GM23338 (cell line): ENCODE data around the gene PARD3. TPM values are rescaled to one million over a fixed set of nuclear protein-coding genes. Genes with fewer than 3 reads are reported as not detected.

Experiments
- ATAC-seq: fragments of 200-7000 bp; cut with Tn5 transposase; 3 replicates; pipeline ENCODE4 v1.9.1; 2020
- DNase-seq: peaks from one replicate; pipeline ENCODE4 v3.0.0-alpha.2; 2015; ENCODE audit warnings: low spot score
- H2AFZ ChIP-seq: fragments of 200-600 bp; sonication (generic); 2 replicates; pipeline ENCODE4 v1.8.0; 2016; ENCODE audit warnings: antibody characterized with exemption, mild to moderate bottlenecking, moderate library complexity
- H3F3A ChIP-seq: fragments of 200-600 bp; sonication (generic); replicated peaks from 2 replicates; pipeline ENCODE4 v1.8.0; 2017; ENCODE audit warnings: antibody characterized with exemption, mixed run types, low read depth
- H3K27ac ChIP-seq: fragments of 200-600 bp; sonication (generic); 2 replicates; pipeline ENCODE4 v1.6.1; 2016; ENCODE audit warnings: low read depth
- H3K27me3 ChIP-seq: fragments of 200-600 bp; sonication (generic); 2 replicates; pipeline ENCODE4 v1.8.0; 2016; ENCODE audit warnings: mild to moderate bottlenecking, mixed run types, moderate library complexity; ENCODE audit not compliant: insufficient read depth
- H3K36me3 ChIP-seq: fragments of 200-600 bp; sonication (generic); 2 replicates; pipeline ENCODE4 v1.8.0; 2016; ENCODE audit warnings: mild to moderate bottlenecking; ENCODE audit not compliant: insufficient read depth
- H3K4me1 ChIP-seq: fragments of 200-600 bp; sonication (generic); 2 replicates; pipeline ENCODE4 v1.8.0; 2016; ENCODE audit warnings: mild to moderate bottlenecking, moderate library complexity; ENCODE audit not compliant: insufficient read depth
- H3K4me2 ChIP-seq: fragments of 200-600 bp; sonication (generic); 2 replicates; pipeline ENCODE4 v1.7.1; 2017; ENCODE audit warnings: mixed run types
- H3K4me3 ChIP-seq: fragments of 200-600 bp; sonication (generic); 2 replicates; pipeline ENCODE4 v1.6.1; 2016; ENCODE audit warnings: mixed run types
- H3K79me2 ChIP-seq: fragments of 200-600 bp; sonication (generic); replicated peaks from 2 replicates; pipeline ENCODE4 v1.8.0; 2017; ENCODE audit warnings: mild to moderate bottlenecking; ENCODE audit not compliant: insufficient read depth
- H3K9me2 ChIP-seq: fragments of 200-600 bp; sonication (generic); 2 replicates; pipeline ENCODE4 v1.8.0; 2017; ENCODE audit not compliant: insufficient read depth
- H4K20me1 ChIP-seq: fragments of 200-600 bp; sonication (generic); replicated peaks from 2 replicates; pipeline ENCODE4 v1.8.0; 2017; ENCODE audit warnings: mild to moderate bottlenecking; ENCODE audit not compliant: insufficient read depth
- H3K27ac Mint-ChIP-seq: 2 replicates; pipeline ENCODE4 v1.8.0; 2020; ENCODE audit warnings: inconsistent platforms, mild to moderate bottlenecking, moderate library complexity, mixed read lengths
- H3K27me3 Mint-ChIP-seq: 3 replicates; pipeline ENCODE4 v1.8.0; 2022; ENCODE audit warnings: low read depth, mild to moderate bottlenecking, moderate library complexity, mixed read lengths, inconsistent platforms; ENCODE audit not compliant: insufficient read depth, poor library complexity
- H3K36me3 Mint-ChIP-seq: 3 replicates; pipeline ENCODE4 v1.8.0; 2021; ENCODE audit warnings: low read depth, mild to moderate bottlenecking, inconsistent platforms, moderate library complexity, mixed read lengths
- H3K4me1 Mint-ChIP-seq: 3 replicates; pipeline ENCODE4 v1.8.0; 2020; ENCODE audit warnings: mild to moderate bottlenecking, inconsistent platforms, mixed read lengths
- H3K4me3 Mint-ChIP-seq: 3 replicates; pipeline ENCODE4 v1.8.0; 2021; ENCODE audit warnings: moderate library complexity, mild to moderate bottlenecking, inconsistent platforms, mixed read lengths
- H3K9me3 Mint-ChIP-seq: 3 replicates; pipeline ENCODE4 v1.8.0; 2020; ENCODE audit warnings: moderate library complexity, mild to moderate bottlenecking, inconsistent platforms, mixed read lengths
- CREB1 ChIP-seq: fragments of 250-450 bp; sonication (Bioruptor Pico); IDR thresholded peaks from 2 replicates; pipeline ENCODE4 v1.5.0; 2020; ENCODE audit warnings: low read depth, mild to moderate bottlenecking, moderate library complexity
- ETS1 ChIP-seq: IDR thresholded peaks from 2 replicates; pipeline ENCODE4 v1.6.1; 2016; ENCODE audit warnings: antibody characterized with exemption
- EZH2 ChIP-seq: fragments of 200-600 bp; sonication (generic); IDR thresholded peaks from one replicate; pipeline ENCODE4 v1.8.0; 2017; ENCODE audit warnings: antibody characterized with exemption, mild to moderate bottlenecking, low read depth; ENCODE audit not compliant: unreplicated experiment
- EZH2phosphoT487 ChIP-seq: fragments of 200-600 bp; sonication (generic); IDR thresholded peaks from one replicate; pipeline ENCODE4 v1.8.1; 2018; ENCODE audit warnings: antibody characterized with exemption; ENCODE audit not compliant: unreplicated experiment
- JUNB ChIP-seq: IDR thresholded peaks from one replicate; pipeline ENCODE4 v1.6.1; 2016; ENCODE audit warnings: antibody characterized with exemption; ENCODE audit not compliant: unreplicated experiment
- NANOG ChIP-seq: IDR thresholded peaks from 2 replicates; pipeline ENCODE4 v1.6.1; 2016; ENCODE audit warnings: antibody characterized with exemption, borderline replicate concordance
- POLR2AphosphoS5 ChIP-seq: IDR thresholded peaks from 2 replicates; pipeline ENCODE4 v1.6.1; 2016; ENCODE audit warnings: antibody characterized with exemption, low read depth
- REST ChIP-seq: IDR thresholded peaks from one replicate; pipeline ENCODE4 v1.6.1; 2018; ENCODE audit warnings: antibody characterized with exemption; ENCODE audit not compliant: unreplicated experiment
- STAT1 ChIP-seq: IDR thresholded peaks from one replicate; pipeline ENCODE4 v1.6.1; 2016; ENCODE audit warnings: antibody characterized with exemption; ENCODE audit not compliant: unreplicated experiment
- ZNF114 ChIP-seq: fragments of 250-450 bp; sonication (Bioruptor Pico); IDR thresholded peaks from 2 replicates; pipeline ENCODE4 v1.5.0; 2020; ENCODE audit warnings: mild to moderate bottlenecking, moderate library complexity
- ZNF331 ChIP-seq: fragments of 250-450 bp; sonication (Bioruptor Pico); IDR thresholded peaks from 2 replicates; pipeline ENCODE4 v1.5.0; 2020; ENCODE audit warnings: low read depth, mild to moderate bottlenecking, moderate library complexity
- polyA plus RNA-seq: library from polyadenylated mRNA; unstranded; fragments of >200 nt; fragmentation: Nextera tagmentation; extraction: Ambion mirVana; gene quantifications from 2 replicates; pipeline ENCODE4 v1.2.1, GENCODE V29; 2016
- total RNA-seq: library from RNA; depleted of rRNA; stranded (reverse); fragments of >200 nt; shearing (Covaris generic); gene quantifications from 2 replicates; pipeline ENCODE4 v1.2.3, GENCODE V29; 2014
- TF ChIP-seq, protein P1 (sequence below): fragments of 250-450 bp; sonication (Bioruptor Pico); IDR thresholded peaks from 2 replicates; pipeline ENCODE4 v1.5.0; 2020; ENCODE audit warnings: mild to moderate bottlenecking, moderate library complexity
- TF ChIP-seq, protein P2 (sequence below), 2 experiments: fragments of 200-600 bp in 1 of 2; sonication (generic) in 1 of 2; conservative IDR thresholded peaks; 2 replicates each; pipeline versions ENCODE4 v1.5.1 to v1.6.1; 2016 to 2017; ENCODE audit warnings: antibody characterized with exemption in 2 of 2, low read depth in 2 of 2, mild to moderate bottlenecking in 2 of 2, moderate library complexity in 1 of 2

The PARD3 gene
- total and polyA plus RNA-seq, 2 experiments from 2014 or later, result 30.2 to 51.4 TPM

DNA sequence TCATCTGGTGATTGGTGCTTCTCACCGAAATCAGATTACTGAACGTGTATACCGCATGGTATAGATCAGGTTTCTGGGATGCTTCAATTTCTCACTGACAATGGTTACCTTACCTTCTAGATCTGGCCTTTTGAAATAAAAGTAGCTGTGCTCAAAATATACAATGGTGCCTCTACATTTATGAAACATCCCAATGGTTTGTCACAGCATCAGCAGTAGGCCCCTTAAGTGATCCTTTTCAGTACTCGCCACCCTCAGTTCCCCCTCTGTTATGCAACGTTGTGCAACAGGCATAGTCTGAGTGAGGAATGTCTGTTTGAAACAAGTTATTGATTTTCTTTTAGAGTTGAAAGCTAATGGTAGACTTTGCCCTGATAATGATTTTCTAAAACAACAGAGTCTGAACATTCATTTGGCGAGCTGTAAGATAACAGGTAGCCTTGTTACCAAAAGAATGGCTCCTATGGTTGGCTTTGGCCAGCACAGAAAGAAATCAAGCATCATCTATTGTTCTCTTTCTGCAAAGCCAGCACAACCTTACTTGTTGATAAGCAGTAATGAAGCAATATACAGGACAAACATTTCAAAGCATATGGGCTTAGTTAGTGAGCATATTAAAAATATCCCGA, 693.9 kb downstream of the PARD3 start:
- H3F3A ChIP-seq, result no peaks in the 10 kb centered on the region
- no peaks in the 10 kb centered on the region for H3K4me1 ChIP-seq
- no peak overlapping the region for H3K27ac ChIP-seq
- Mint-ChIP-seq H3K9me3 (no peaks in the 10 kb centered on the region), H3K27ac (no peak overlapping the region), H3K27me3 (no peaks in the 10 kb centered on the region), H3K4me1 (peaks cover 20% of the 10 kb centered on the region), H3K4me3 (no peak overlapping the region), H3K36me3 (no peaks in the 10 kb centered on the region)
- H4K20me1 ChIP-seq, result no peaks in the 10 kb centered on the region; the same call in 1 of the 2 replicates
- no peak overlapping the region for H3K4me3 ChIP-seq
- H3K36me3 ChIP-seq, result no peaks in the 10 kb centered on the region
- H3K9me2 ChIP-seq, result no peaks in the 10 kb centered on the region; the same call in 1 of the 2 replicates
- no peaks in the 10 kb centered on the region for H3K79me2 ChIP-seq
- no peak overlapping the region for H2AFZ ChIP-seq
- no peak overlapping the region for H3K4me2 ChIP-seq
- TF ChIP-seq EZH2phosphoT487 (no peak), ETS1 (no peak), EZH2 (no peak), JUNB (no peak), REST (no peak), POLR2AphosphoS5 (no peak), ZNF114 (CRISPR knock-in tag) (no peak), STAT1 (no peak), ZNF331 (CRISPR knock-in tag) (no peak), NANOG (no peak), CREB1 (no peak)
- TF ChIP-seq, protein P1, sequence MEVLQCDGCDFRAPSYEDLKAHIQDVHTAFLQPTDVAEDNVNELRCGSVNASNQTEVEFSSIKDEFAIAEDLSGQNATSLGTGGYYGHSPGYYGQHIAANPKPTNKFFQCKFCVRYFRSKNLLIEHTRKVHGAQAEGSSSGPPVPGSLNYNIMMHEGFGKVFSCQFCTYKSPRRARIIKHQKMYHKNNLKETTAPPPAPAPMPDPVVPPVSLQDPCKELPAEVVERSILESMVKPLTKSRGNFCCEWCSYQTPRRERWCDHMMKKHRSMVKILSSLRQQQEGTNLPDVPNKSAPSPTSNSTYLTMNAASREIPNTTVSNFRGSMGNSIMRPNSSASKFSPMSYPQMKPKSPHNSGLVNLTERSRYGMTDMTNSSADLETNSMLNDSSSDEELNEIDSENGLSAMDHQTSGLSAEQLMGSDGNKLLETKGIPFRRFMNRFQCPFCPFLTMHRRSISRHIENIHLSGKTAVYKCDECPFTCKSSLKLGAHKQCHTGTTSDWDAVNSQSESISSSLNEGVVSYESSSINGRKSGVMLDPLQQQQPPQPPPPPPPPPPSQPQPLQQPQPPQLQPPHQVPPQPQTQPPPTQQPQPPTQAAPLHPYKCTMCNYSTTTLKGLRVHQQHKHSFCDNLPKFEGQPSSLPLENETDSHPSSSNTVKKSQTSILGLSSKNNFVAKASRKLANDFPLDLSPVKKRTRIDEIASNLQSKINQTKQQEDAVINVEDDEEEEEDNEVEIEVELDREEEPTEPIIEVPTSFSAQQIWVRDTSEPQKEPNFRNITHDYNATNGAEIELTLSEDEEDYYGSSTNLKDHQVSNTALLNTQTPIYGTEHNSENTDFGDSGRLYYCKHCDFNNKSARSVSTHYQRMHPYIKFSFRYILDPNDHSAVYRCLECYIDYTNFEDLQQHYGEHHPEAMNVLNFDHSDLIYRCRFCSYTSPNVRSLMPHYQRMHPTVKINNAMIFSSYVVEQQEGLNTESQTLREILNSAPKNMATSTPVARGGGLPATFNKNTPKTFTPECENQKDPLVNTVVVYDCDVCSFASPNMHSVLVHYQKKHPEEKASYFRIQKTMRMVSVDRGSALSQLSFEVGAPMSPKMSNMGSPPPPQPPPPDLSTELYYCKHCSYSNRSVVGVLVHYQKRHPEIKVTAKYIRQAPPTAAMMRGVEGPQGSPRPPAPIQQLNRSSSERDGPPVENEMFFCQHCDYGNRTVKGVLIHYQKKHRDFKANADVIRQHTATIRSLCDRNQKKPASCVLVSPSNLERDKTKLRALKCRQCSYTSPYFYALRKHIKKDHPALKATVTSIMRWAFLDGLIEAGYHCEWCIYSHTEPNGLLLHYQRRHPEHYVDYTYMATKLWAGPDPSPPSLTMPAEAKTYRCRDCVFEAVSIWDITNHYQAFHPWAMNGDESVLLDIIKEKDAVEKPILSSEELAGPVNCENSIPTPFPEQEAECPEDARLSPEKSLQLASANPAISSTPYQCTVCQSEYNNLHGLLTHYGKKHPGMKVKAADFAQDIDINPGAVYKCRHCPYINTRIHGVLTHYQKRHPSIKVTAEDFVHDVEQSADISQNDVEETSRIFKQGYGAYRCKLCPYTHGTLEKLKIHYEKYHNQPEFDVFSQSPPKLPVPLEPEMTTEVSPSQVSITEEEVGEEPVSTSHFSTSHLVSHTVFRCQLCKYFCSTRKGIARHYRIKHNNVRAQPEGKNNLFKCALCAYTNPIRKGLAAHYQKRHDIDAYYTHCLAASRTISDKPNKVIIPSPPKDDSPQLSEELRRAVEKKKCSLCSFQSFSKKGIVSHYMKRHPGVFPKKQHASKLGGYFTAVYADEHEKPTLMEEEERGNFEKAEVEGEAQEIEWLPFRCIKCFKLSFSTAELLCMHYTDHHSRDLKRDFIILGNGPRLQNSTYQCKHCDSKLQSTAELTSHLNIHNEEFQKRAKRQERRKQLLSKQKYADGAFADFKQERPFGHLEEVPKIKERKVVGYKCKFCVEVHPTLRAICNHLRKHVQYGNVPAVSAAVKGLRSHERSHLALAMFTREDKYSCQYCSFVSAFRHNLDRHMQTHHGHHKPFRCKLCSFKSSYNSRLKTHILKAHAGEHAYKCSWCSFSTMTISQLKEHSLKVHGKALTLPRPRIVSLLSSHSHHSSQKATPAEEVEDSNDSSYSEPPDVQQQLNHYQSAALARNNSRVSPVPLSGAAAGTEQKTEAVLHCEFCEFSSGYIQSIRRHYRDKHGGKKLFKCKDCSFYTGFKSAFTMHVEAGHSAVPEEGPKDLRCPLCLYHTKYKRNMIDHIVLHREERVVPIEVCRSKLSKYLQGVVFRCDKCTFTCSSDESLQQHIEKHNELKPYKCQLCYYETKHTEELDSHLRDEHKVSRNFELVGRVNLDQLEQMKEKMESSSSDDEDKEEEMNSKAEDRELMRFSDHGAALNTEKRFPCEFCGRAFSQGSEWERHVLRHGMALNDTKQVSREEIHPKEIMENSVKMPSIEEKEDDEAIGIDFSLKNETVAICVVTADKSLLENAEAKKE, result no peak
- TF ChIP-seq, protein P2, sequence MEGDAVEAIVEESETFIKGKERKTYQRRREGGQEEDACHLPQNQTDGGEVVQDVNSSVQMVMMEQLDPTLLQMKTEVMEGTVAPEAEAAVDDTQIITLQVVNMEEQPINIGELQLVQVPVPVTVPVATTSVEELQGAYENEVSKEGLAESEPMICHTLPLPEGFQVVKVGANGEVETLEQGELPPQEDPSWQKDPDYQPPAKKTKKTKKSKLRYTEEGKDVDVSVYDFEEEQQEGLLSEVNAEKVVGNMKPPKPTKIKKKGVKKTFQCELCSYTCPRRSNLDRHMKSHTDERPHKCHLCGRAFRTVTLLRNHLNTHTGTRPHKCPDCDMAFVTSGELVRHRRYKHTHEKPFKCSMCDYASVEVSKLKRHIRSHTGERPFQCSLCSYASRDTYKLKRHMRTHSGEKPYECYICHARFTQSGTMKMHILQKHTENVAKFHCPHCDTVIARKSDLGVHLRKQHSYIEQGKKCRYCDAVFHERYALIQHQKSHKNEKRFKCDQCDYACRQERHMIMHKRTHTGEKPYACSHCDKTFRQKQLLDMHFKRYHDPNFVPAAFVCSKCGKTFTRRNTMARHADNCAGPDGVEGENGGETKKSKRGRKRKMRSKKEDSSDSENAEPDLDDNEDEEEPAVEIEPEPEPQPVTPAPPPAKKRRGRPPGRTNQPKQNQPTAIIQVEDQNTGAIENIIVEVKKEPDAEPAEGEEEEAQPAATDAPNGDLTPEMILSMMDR (conservative IDR thresholded peaks at IDR 0.05; ENCODE audit: low read depth in 2 of 2), result no peak
- ATAC-seq (no peak), DNase-seq (no peak)
- no peaks in the 10 kb centered on the region for H3K27me3 ChIP-seq
